HL-60 (cell line): ENCODE data around the gene NPAS2.

Experiments
- GABPA ChIP-seq: IDR thresholded peaks from 2 replicates; pipeline ENCODE4 v1.6.1; 2012; ENCODE audit warnings: low read depth
- POLR2AphosphoS5 ChIP-seq: IDR thresholded peaks from 2 replicates; pipeline ENCODE4 v1.6.1; 2012; ENCODE audit warnings: low read depth
- TF ChIP-seq, protein P1 (sequence below): IDR thresholded peaks from one replicate; pipeline ENCODE4 v1.5.1; 2011; ENCODE audit warnings: low read length, control low read depth, inconsistent platforms; ENCODE audit not compliant: insufficient read depth

GRCh38 chr2:100998235-100998573 is 178.3 kb downstream of the NPAS2 start:
- TF ChIP-seq, protein P1, sequence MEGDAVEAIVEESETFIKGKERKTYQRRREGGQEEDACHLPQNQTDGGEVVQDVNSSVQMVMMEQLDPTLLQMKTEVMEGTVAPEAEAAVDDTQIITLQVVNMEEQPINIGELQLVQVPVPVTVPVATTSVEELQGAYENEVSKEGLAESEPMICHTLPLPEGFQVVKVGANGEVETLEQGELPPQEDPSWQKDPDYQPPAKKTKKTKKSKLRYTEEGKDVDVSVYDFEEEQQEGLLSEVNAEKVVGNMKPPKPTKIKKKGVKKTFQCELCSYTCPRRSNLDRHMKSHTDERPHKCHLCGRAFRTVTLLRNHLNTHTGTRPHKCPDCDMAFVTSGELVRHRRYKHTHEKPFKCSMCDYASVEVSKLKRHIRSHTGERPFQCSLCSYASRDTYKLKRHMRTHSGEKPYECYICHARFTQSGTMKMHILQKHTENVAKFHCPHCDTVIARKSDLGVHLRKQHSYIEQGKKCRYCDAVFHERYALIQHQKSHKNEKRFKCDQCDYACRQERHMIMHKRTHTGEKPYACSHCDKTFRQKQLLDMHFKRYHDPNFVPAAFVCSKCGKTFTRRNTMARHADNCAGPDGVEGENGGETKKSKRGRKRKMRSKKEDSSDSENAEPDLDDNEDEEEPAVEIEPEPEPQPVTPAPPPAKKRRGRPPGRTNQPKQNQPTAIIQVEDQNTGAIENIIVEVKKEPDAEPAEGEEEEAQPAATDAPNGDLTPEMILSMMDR, result no peak
- TF ChIP-seq GABPA, result no peak
- TF ChIP-seq POLR2AphosphoS5, result no peak
